ENCODE measurements around the gene CDC37L1.

CDC37L1 gene

GRCh38 chr9:4716163-4716562 is 36.8 kb downstream of the CDC37L1 start:
- ATAC-seq, result no peak
- TF ChIP-seq PATZ1 (CRISPR knock-in tag; IDR thresholded peaks at IDR 0.05; ENCODE audit: borderline replicate concordance), result no peak
- TF ChIP-seq CSDC2 (CRISPR knock-in tag; IDR thresholded peaks at IDR 0.05), result no peak
- no peak for TF ChIP-seq SNAI2 (CRISPR knock-in tag; IDR thresholded peaks at IDR 0.05)
- TF ChIP-seq PPARA (CRISPR knock-in tag; IDR thresholded peaks at IDR 0.05; ENCODE audit: borderline replicate concordance), result no peak
- no peak for TF ChIP-seq ZNF70 (CRISPR knock-in tag; IDR thresholded peaks at IDR 0.05)
- TF ChIP-seq ZNF8 (CRISPR knock-in tag; IDR thresholded peaks at IDR 0.05), result no peak
- TF ChIP-seq ISL1 (CRISPR knock-in tag; IDR thresholded peaks at IDR 0.05), result no peak
- TF ChIP-seq ESRRG (CRISPR knock-in tag; IDR thresholded peaks at IDR 0.05), result no peak

- TF ChIP-seq TOX (CRISPR knock-in tag; IDR thresholded peaks at IDR 0.05; ENCODE audit: borderline replicate concordance) (no peak), PPARA (CRISPR knock-in tag; IDR thresholded peaks at IDR 0.05; ENCODE audit: borderline replicate concordance) (no peak), PATZ1 (CRISPR knock-in tag; IDR thresholded peaks at IDR 0.05; ENCODE audit: borderline replicate concordance) (no peak), ISL1 (CRISPR knock-in tag; IDR thresholded peaks at IDR 0.05) (no peak)
- ATAC-seq, result no peak
These were observed 38.4 kb downstream of the CDC37L1 start for GRCh38 chr9:4717815-4718214.

GRCh38 chr9:4718911-4719310 is 39.5 kb downstream of the CDC37L1 start:
- ATAC-seq, result no peak
- TF ChIP-seq ZFP3 (CRISPR knock-in tag; IDR thresholded peaks at IDR 0.05) (no peak), OSR1 (CRISPR knock-in tag; IDR thresholded peaks at IDR 0.05) (no peak), ISL1 (CRISPR knock-in tag; IDR thresholded peaks at IDR 0.05) (no peak), CSRNP3 (CRISPR knock-in tag; IDR thresholded peaks at IDR 0.05) (no peak), ZNF8 (CRISPR knock-in tag; IDR thresholded peaks at IDR 0.05) (no peak), ESRRG (CRISPR knock-in tag; IDR thresholded peaks at IDR 0.05) (no peak), PATZ1 (CRISPR knock-in tag; IDR thresholded peaks at IDR 0.05; ENCODE audit: borderline replicate concordance) (no peak), CSDC2 (CRISPR knock-in tag; IDR thresholded peaks at IDR 0.05) (no peak), TCF4 (CRISPR knock-in tag; IDR thresholded peaks at IDR 0.05; ENCODE audit: borderline replicate concordance) (no peak), ZNF70 (CRISPR knock-in tag; IDR thresholded peaks at IDR 0.05) (no peak), ZC3H10 (CRISPR knock-in tag; IDR thresholded peaks at IDR 0.05) (no peak), CREB5 (CRISPR knock-in tag; IDR thresholded peaks at IDR 0.05; ENCODE audit: low read depth) (no peak), SNAI2 (CRISPR knock-in tag; IDR thresholded peaks at IDR 0.05) (no peak), ARNTL (CRISPR knock-in tag; IDR thresholded peaks at IDR 0.05; ENCODE audit: borderline replicate concordance, low read depth) (no peak)

- no peak for ATAC-seq
- TF ChIP-seq ESRRG (CRISPR knock-in tag; IDR thresholded peaks at IDR 0.05) (no peak), ZFP30 (CRISPR knock-in tag; IDR thresholded peaks at IDR 0.05) (no peak), ZNF8 (CRISPR knock-in tag; IDR thresholded peaks at IDR 0.05) (no peak), PATZ1 (CRISPR knock-in tag; IDR thresholded peaks at IDR 0.05; ENCODE audit: borderline replicate concordance) (no peak), RARB (CRISPR knock-in tag; IDR thresholded peaks at IDR 0.05) (no peak), TSHZ2 (CRISPR knock-in tag; IDR thresholded peaks at IDR 0.05) (no peak)
These were observed 42.4 kb downstream of the CDC37L1 start for GRCh38 chr9:4721736-4722135.

Measured in SK-N-SH treated with all-trans-retinoic acid at 6 μM for 48 hours (cell line).